ENCODE measurements around the gene ZBTB7A. TPM values are rescaled to one million over a fixed set of nuclear protein-coding genes. Genes with fewer than 3 reads are reported as not detected.

Gene ZBTB7A
- total RNA-seq, 1 donor from 2014 or later: 33.3 TPM

- ATAC-seq (peak; percentile 58), DNase-seq (ENCODE audit: low spot score) (peak; percentile 85)
Observed at GRCh38 chr19:4057931-4058692, 8.6 kb downstream of the ZBTB7A start.

GRCh38 chr19:4055209-4055552, 11.5 kb downstream of the ZBTB7A start:
- ATAC-seq: no peak
- DNase-seq (ENCODE audit: low spot score): no peak

GRCh38 chr19:4054441-4055208, 12.1 kb downstream of the ZBTB7A start:
- DNase-seq (ENCODE audit: low spot score) (peak; percentile 46), ATAC-seq (no peak)

GRCh38 chr19:4053423-4054324, 13.0 kb downstream of the ZBTB7A start:
- ATAC-seq: no peak
- peak; percentile 53 for DNase-seq (ENCODE audit: low spot score)

- peak; percentile 65 for DNase-seq (ENCODE audit: low spot score)
- peak; percentile 1 for ATAC-seq
Observed at GRCh38 chr19:4052993-4053422, 13.7 kb downstream of the ZBTB7A start.

GRCh38 chr19:4052114-4052992, 14.3 kb downstream of the ZBTB7A start:
- ATAC-seq: peak; percentile 77

GRCh38 chr19:4051175-4052101, 15.3 kb downstream of the ZBTB7A start:
- DNase-seq (ENCODE audit: low spot score) (peak; percentile 78), ATAC-seq (peak; percentile 41)

More at GRCh38 chr19:4052114-4052992, 14.3 kb downstream of the ZBTB7A start:
- DNase-seq (ENCODE audit: low spot score): peak; percentile 95

- peak; percentile 49 for DNase-seq (ENCODE audit: low spot score)
- ATAC-seq: no peak
Observed at GRCh38 chr19:4049432-4049831, 17.3 kb downstream of the ZBTB7A start.

- peak; percentile 44 for DNase-seq (ENCODE audit: low spot score)
Observed at GRCh38 chr19:4046946-4047683, 19.6 kb downstream of the ZBTB7A start.

GRCh38 chr19:4046362-4046691, 20.4 kb downstream of the ZBTB7A start:
- ATAC-seq (no peak), DNase-seq (ENCODE audit: low spot score) (no peak)

More at GRCh38 chr19:4046946-4047683, 19.6 kb downstream of the ZBTB7A start:
- no peak for ATAC-seq

- DNase-seq (ENCODE audit: low spot score): no peak
- no peak for ATAC-seq
Observed at GRCh38 chr19:4045597-4046361, 20.9 kb downstream of the ZBTB7A start.

GRCh38 chr19:4044990-4045465, 21.7 kb downstream of the ZBTB7A start:
- ATAC-seq (no peak), DNase-seq (ENCODE audit: low spot score) (no peak)

- ATAC-seq (no peak), DNase-seq (ENCODE audit: low spot score) (no peak)
Observed at GRCh38 chr19:4043966-4044715, 22.6 kb downstream of the ZBTB7A start.

- DNase-seq (ENCODE audit: low spot score): no peak
- ATAC-seq: no peak
Observed at GRCh38 chr19:4043401-4043800, 23.3 kb downstream of the ZBTB7A start.

GRCh38 chr19:4042731-4043082, 24.0 kb downstream of the ZBTB7A start:
- ATAC-seq (peak; percentile 7), DNase-seq (ENCODE audit: low spot score) (no peak)

GRCh38 chr19:4042064-4042730, 24.5 kb downstream of the ZBTB7A start:
- DNase-seq (ENCODE audit: low spot score) (no peak), ATAC-seq (peak; percentile 16)

Measured in left lobe of liver (tissue), 2 donors.